Activated B cell treated with CpG ODN at 0.5 μM for 24 hours (primary cell): ENCODE measurements around the gene STAT3. TPM values are rescaled to one million over a fixed set of nuclear protein-coding genes. Genes with fewer than 3 reads are reported as not detected.
"Not testable (repeated sequence)": the region's sequence is repeated elsewhere in the genome, so short reads cannot be mapped to it uniquely, and the experiment has no call there.

ENCODE experiments used
- ATAC-seq: fragments of 200-7000 bp; cut with Tn5 transposase; one replicate; pipeline ENCODE4 v1.10.0; 2021; ENCODE audit warnings: low read depth, mild to moderate bottlenecking, moderate library complexity
- CTCF ChIA-PET: fragments of 350-600 bp; sonication (Branson Sonifier 250); formaldehyde crosslinking; loops from one replicate; lab custom pipeline; 2021; ENCODE audit warnings: antibody characterized with exemption; lab: Charles Lee
- POLR2A ChIA-PET: fragments of 350-600 bp; sonication (Branson Sonifier 250); formaldehyde crosslinking; loops from one replicate; lab custom pipeline; 2021; ENCODE audit warnings: antibody characterized with exemption; lab: Charles Lee
- DNase-seq: peaks from one replicate; pipeline ENCODE4 v3.0.0; 2022
- H3K27ac Mint-ChIP-seq: one replicate; pipeline ENCODE4 v1.8.0; 2020; ENCODE audit warnings: mixed read lengths
- H3K27me3 Mint-ChIP-seq: one replicate; pipeline ENCODE4 v1.8.0; 2021; ENCODE audit warnings: mixed read lengths
- H3K36me3 Mint-ChIP-seq: one replicate; pipeline ENCODE4 v1.8.0; 2021; ENCODE audit warnings: low read depth, mixed read lengths
- H3K4me1 Mint-ChIP-seq: one replicate; pipeline ENCODE4 v1.8.0; 2021; ENCODE audit warnings: mixed read lengths
- H3K4me3 Mint-ChIP-seq: one replicate; pipeline ENCODE4 v1.8.0; 2020; ENCODE audit warnings: mild to moderate bottlenecking, mixed read lengths
- H3K9me3 Mint-ChIP-seq: one replicate; pipeline ENCODE4 v1.8.0; 2020; ENCODE audit warnings: mixed read lengths
- intact Hi-C: fragments of 100-400 bp; cut with micrococcal nuclease; formaldehyde crosslinking; loops from one replicate; pipeline ENCODE4 v1.15.1; 2024
- total RNA-seq: library from RNA; stranded (reverse); gene quantifications from 2 replicates; pipeline ENCODE4 v1.2.3, GENCODE V29; 2022
- TF ChIP-seq, protein P1 (sequence below): fragments of 200-600 bp; IDR thresholded peaks from one replicate; pipeline ENCODE4 v1.8.0; 2022; ENCODE audit warnings: antibody characterized with exemption, mild to moderate bottlenecking

STAT3 gene
- total RNA-seq, 1 donor from 2014 or later: 233 TPM

DNA sequence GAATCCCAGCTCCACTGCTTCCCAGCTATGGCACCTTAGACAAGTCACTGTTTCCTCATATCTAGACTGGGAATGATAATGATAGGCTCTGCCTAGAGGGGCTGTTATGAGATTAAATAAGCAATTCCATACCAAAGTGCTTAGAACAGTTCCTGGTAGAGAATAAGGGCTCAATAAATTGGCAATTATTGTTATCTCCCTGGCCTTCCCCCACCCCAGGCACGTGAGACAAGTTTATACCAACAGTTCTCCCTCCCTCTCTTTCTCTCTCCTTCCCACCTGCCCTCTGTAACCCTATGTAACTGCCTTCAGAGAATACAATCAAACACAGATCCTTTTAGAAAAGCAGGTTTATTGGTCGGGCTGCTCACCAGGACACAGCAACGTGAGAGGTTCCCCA is 13.9 kb upstream of the STAT3 start:
- Mint-ChIP-seq H3K27me3 (peaks cover 3% of the 10 kb centered on the region), H3K4me1 (peaks cover 3% of the 10 kb centered on the region), H3K36me3 (no peaks in the 10 kb centered on the region), H3K4me3 (no peak overlapping the region), H3K27ac (no peak overlapping the region), H3K9me3 (no peaks in the 10 kb centered on the region)
- ATAC-seq (no peak), DNase-seq (no peak)
- intact Hi-C loops: loop anchor here (5.0 kb wide), 1 partner anchor 40 kb away; no protein-coding TSS in a partner anchor
- POLR2A ChIA-PET: interaction anchor here (0.7 to 2.2 kb wide), 3 partner anchors 13 to 92 kb away, joined by 3 to 13 read pairs (median 5); partner anchors contain the start of gene STAT3
- CTCF ChIA-PET: interaction anchor here (0.9 to 11.8 kb wide), 5 partner anchors 10 to 113 kb away, joined by 3 to 202 read pairs (median 4); no protein-coding TSS in a partner anchor
- TF ChIP-seq, protein P1, sequence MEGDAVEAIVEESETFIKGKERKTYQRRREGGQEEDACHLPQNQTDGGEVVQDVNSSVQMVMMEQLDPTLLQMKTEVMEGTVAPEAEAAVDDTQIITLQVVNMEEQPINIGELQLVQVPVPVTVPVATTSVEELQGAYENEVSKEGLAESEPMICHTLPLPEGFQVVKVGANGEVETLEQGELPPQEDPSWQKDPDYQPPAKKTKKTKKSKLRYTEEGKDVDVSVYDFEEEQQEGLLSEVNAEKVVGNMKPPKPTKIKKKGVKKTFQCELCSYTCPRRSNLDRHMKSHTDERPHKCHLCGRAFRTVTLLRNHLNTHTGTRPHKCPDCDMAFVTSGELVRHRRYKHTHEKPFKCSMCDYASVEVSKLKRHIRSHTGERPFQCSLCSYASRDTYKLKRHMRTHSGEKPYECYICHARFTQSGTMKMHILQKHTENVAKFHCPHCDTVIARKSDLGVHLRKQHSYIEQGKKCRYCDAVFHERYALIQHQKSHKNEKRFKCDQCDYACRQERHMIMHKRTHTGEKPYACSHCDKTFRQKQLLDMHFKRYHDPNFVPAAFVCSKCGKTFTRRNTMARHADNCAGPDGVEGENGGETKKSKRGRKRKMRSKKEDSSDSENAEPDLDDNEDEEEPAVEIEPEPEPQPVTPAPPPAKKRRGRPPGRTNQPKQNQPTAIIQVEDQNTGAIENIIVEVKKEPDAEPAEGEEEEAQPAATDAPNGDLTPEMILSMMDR: no peak

DNA sequence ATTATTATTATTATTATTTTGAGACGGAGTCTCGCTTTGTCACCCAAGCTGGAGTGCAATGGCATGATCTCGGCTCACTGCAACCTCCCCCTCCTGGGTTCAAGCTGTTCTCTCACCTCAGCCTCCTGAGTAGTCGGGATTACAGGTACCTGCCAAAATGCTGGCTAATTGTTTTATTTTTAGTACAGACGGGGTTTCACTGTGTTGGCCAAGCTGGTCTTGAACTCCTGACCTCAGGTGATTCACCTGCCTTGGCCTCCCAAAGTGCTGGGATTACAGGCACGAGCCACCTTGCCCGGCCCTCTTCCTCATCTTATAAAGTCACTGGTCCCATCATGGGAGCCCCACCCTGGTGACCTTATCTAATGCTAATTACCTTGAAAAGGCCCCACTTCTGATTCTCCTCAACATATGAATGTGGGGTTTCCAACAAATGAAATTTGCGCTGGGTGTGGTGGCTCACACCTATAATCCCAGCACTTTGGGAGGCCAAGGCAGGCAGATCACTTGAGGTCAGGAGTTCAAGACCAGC is 12.7 kb upstream of the STAT3 start:
- DNase-seq, ATAC-seq, H3K4me1 Mint-ChIP-seq, H3K4me3 Mint-ChIP-seq, H3K27me3 Mint-ChIP-seq, H3K9me3 Mint-ChIP-seq, H3K27ac Mint-ChIP-seq, H3K36me3 Mint-ChIP-seq: not testable (repeated sequence)
- POLR2A ChIA-PET: interaction anchor here (1.3 kb wide), 1 partner anchor 12 kb away, joined by 6 read pairs; the partner anchor contains the start of gene STAT3
- CTCF ChIA-PET: interaction anchor here (11.8 kb wide), 1 partner anchor 79 kb away, joined by 202 read pairs; no protein-coding TSS in a partner anchor
- intact Hi-C loops: loop anchor here (5.0 kb wide), 1 partner anchor 39 kb away; no protein-coding TSS in a partner anchor

DNA sequence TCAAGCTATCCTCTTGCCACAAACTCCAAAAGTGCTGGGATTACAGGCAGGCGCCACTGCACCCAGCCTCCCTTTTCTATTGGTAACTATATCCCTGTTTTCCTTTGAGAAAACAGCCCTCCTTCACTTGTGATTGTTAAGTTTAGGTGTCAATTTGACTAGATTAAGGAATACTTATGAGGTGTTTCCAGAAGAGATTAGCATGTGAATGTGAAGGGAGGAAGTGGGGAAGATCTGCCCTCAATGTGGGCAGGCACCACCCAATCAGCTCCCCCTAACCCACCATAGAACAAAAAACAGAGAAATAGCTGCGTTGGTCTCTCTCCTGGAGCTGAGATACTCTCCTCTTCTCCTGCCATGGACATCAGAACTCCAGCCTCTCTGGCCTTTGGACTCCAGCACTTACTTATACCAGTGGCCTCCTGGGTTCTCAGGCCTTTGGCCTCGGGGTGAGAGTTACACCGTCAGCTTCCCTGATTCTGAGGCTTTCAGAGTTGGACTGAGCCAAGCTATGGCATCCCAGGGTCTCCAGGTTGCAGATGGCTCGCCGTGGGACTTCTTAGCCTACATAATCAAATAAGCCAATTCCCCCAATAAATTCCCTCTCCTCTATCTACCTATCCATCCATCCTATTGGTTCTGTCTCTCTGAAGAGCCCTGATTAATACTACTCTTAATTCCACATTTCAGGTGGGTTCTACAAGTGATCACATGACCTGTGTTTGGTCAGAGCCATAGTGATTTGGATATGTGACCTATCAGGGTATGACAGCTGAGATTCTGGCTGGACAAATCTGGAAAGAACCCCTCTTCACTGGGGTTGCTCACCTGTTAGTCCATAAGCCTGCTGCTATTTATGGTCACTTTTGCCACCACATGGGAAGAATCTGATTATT is 12.0 kb upstream of the STAT3 start:
- Mint-ChIP-seq H3K27ac (no peak overlapping the region), H3K4me1 (no peaks in the 10 kb centered on the region), H3K4me3 (no peak overlapping the region), H3K9me3 (no peaks in the 10 kb centered on the region), H3K27me3 (peaks cover 3% of the 10 kb centered on the region), H3K36me3 (no peaks in the 10 kb centered on the region)
- TF ChIP-seq, protein P1: no peak
- intact Hi-C loops: loop anchor here (5.0 kb wide), 1 partner anchor 38 kb away; no protein-coding TSS in a partner anchor
- no peak for ATAC-seq
- no peak for DNase-seq
- CTCF ChIA-PET: interaction anchor here (11.8 kb wide), 1 partner anchor 78 kb away, joined by 202 read pairs; no protein-coding TSS in a partner anchor
- POLR2A ChIA-PET: interaction anchor here (1.3 kb wide), 1 partner anchor 11 kb away, joined by 6 read pairs; the partner anchor contains the start of gene STAT3

DNA sequence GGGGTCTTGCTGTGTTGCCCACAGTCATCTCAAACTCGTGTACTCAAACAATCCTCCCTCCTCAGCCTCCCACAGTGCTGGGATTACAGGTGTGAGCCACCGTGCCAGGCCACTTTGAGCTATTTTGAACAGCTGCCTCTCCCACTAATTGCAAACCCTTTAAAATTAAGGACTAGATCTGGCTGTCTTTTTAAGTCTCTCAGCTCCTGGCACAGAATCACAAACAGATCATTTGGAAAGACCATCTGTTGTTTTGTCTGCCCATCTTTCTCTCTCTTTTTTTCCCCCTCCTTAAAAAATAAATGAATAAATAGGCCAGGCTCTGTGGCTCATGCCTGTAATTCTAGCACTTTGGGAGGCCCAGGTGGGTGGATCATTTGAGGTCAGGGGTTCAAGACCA is 10.9 kb upstream of the STAT3 start:
- Mint-ChIP-seq H3K27me3 (peaks cover 3% of the 10 kb centered on the region), H3K4me3 (no peak overlapping the region), H3K36me3 (no peaks in the 10 kb centered on the region), H3K9me3 (no peaks in the 10 kb centered on the region), H3K27ac (no peak overlapping the region), H3K4me1 (no peaks in the 10 kb centered on the region)
- no peak for ATAC-seq
- intact Hi-C loops: no loop called here
- no peak for DNase-seq
- CTCF ChIA-PET: interaction anchor here (11.8 kb wide), 1 partner anchor 77 kb away, joined by 202 read pairs; no protein-coding TSS in a partner anchor
- TF ChIP-seq, protein P1: no peak
- POLR2A ChIA-PET: no interaction called here

DNA sequence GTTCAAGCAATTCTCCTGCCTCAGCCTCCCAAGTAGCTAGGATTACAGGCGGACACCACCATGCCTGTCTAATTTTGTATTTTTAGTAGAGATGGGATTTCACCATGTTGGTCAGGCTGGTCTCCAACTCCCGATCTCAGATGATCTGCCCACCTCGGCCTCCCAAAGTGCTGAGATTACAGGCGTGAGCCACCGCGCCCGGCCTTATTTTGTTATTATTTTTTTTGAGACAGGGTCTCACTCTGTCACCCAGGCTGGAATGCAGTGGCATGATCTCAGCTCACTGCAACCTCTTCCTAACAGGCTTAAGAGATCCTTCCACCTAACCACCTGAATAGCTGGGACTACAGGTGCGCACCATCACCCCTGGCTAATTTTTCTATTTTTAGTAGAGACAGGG is 7.4 kb upstream of the STAT3 start:
- peaks cover 16% of the 10 kb centered on the region for H3K4me1 Mint-ChIP-seq
- DNase-seq, H3K36me3 Mint-ChIP-seq, H3K4me3 Mint-ChIP-seq, CTCF ChIA-PET, intact Hi-C loops, H3K27me3 Mint-ChIP-seq, H3K27ac Mint-ChIP-seq, H3K9me3 Mint-ChIP-seq, ATAC-seq: not testable (repeated sequence)
- POLR2A ChIA-PET: interaction anchor here (0.6 kb wide), 1 partner anchor 32 kb away, joined by 7 read pairs; no protein-coding TSS in a partner anchor
